Esophagus muscularis mucosa (tissue), 3 donors: ENCODE measurements around the gene DEUP1.

Experiments
- CTCF ChIP-seq, 3 experiments: fragments of 200-600 bp in 2 of 3; fragments of 450-650 bp in 1 of 3; sonication (generic) in 2 of 3; IDR thresholded peaks; one replicate each; pipeline ENCODE4 v1.5.1; 2017 to 2019; ENCODE audit warnings: antibody characterized with exemption in 3 of 3, mild to moderate bottlenecking in 2 of 3, moderate library complexity in 1 of 3
- POLR2A ChIP-seq: fragments of 450-650 bp; IDR thresholded peaks from one replicate; pipeline ENCODE4 v1.6.1; 2017; ENCODE audit warnings: antibody characterized with exemption, moderate library complexity, mild to moderate bottlenecking, low read depth

- TF ChIP-seq CTCF (IDR thresholded peaks at IDR 0.05) (no peak), POLR2A (no peak)
Observed at GRCh38 chr11:93474123-93474522, 143.6 kb downstream of the DEUP1 start.
